ENCODE results near the gene SLC1A5.

DNA sequence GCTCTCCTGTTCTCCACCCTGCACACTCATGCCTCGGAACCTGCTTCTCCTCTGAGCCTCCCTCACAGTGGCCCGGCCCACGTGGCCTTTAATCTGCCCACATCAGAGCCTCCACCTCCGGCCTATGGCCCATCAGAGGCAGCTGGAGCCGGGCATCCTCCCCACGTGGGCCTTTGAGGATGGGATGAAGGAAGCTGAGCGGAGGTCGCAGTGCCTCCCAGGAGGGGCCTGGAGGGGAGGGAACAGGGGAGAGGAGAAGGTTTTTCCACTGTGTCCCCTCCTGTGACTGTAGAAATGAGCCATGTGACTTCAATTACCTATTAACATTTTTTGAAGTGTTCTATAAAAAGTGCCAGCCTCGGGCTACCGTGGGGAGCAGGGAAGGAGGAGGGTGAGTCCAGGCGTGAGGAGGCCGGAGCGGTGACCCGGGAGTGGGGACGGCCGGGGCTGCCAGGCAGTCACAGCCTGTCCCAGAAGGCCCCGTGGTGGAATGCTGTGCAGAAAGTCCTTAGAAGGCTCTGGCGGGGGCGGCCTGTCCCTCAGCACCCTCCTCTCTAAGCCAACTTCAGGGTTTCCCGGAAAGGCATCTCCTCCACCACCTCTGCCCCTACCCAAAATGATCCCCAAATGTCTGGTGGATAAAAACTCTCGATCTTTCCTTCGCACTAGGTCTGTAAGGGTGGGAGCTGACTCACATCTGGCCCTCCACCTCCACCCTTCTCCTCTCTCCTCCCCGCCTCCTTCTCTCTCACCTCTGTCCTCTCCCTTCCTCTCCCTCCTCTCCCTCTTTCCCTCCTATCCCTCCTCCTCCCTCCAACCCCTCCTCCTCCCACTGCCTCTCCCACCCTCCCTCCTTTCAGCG, 24.8 kb upstream of the SLC1A5 start:
- TF ChIP-seq EZH2 (IDR thresholded peaks at IDR 0.05; ENCODE audit: insufficient read depth, poor library complexity, severe bottlenecking) (no peak), EZH2phosphoT487 (IDR thresholded peaks at IDR 0.05; ENCODE audit: insufficient read depth, low read depth) (no peak)

Data from GM23248 (cell line).